DMS53 treated with DMSO at 0.1 percent for 48 hours (cell line): ENCODE results near the gene UBAC1.
"Not testable (repeated sequence)": the region's sequence is repeated elsewhere in the genome, so short reads cannot be mapped to it uniquely, and the experiment has no call there.

Source experiments
- DNase-seq: peaks from one replicate; lab custom pipeline; 2025; ENCODE audit not compliant: unreplicated experiment; lab: John Stamatoyannopoulos, UW

The UBAC1 gene

GRCh38 chr9:135924628-135925338, 36.4 kb downstream of the UBAC1 start:
- DNase-seq = no peak

GRCh38 chr9:135923508-135923907, 37.7 kb downstream of the UBAC1 start:
- no peak for DNase-seq

GRCh38 chr9:135921749-135922310, 39.3 kb downstream of the UBAC1 start:
- no peak for DNase-seq

GRCh38 chr9:135920973-135921585, 40.1 kb downstream of the UBAC1 start:
- DNase-seq = no peak

DNA sequence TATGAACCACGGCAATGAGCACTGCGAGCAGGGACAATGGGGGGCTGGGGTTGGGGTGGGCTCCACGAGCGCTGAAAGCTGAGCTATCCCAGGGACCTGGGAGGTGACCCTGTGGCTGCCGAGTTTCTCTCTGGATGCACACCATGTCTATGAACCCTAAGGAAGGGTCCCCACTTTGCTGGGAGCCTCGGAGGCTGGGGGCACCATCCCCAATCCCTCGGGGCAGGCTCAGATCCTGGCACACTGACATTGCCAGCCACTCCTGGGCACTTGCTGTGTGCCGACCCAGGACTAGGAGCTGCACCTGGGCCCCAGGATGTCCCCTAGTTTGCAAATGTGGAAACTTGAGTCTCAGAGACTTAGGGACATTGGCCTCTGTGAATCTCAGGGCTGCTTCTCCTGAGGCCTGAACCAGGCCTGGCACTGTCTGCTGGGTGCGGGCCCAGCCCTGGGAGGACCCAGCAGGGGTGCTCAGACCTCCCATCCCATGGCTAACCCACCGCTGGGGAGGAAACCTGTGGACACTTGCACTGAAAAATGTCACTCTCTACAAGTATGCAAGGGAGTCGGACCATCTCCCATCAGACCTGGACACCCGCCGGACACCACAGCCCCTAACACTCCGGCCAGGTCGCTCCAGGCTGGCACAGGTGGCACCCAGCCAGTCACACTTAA, 40.8 kb downstream of the UBAC1 start:
- DNase-seq = no peak

GRCh38 chr9:135919318-135919890, 41.8 kb downstream of the UBAC1 start:
- no peak for DNase-seq

DNA sequence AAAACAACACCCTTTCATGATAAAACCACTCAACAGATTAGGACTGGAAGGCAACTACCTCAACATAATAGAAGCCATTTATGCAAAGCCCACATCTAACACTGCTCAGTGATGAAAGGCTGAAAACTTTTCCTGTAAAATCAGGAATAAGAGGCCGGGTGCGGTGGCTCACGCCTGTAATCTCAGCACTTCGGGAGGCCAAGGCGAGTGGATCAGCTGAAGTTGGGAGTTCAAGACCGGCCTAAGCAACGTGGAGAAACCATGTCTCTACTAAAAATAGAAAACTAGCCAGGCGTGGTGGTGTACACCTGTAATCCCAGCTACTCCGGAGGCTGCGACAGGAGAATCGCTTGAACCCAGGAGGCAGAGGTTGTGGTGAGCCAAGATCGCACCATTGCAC, 44.9 kb downstream of the UBAC1 start:
- DNase-seq = not testable (repeated sequence)

- DNase-seq = no peak
These were observed 46.3 kb downstream of the UBAC1 start for GRCh38 chr9:135914921-135915320.

- DNase-seq = not testable (repeated sequence)
These were observed 49.9 kb downstream of the UBAC1 start for GRCh38 chr9:135911233-135911632.

GRCh38 chr9:135910757-135911156, 50.4 kb downstream of the UBAC1 start:
- no peak for DNase-seq

GRCh38 chr9:135910216-135910615, 51.0 kb downstream of the UBAC1 start:
- DNase-seq = no peak

DNA sequence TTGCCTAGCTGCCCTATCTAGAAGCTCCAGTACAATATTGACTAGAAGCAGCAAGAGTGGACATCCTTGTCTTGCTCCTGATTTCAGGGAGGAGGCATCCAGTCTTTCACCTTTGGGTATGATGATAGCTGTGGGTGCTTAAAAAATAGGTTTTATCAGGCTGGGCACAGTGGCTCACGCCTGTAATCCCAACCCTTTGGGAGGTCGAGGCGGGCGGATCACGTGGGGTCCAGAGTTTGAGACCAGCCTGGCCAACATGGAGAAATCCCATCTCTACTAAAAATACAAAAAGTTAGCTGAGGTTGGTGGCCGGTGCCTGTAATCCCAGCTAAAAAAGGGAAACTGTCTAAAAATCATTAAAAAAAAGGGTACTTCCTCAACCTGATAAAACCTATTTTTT, 51.8 kb downstream of the UBAC1 start:
- no peak for DNase-seq

GRCh38 chr9:135908754-135909204, 52.4 kb downstream of the UBAC1 start:
- no peak for DNase-seq

GRCh38 chr9:135908093-135908753, 53.0 kb downstream of the UBAC1 start:
- DNase-seq = no peak

DNA sequence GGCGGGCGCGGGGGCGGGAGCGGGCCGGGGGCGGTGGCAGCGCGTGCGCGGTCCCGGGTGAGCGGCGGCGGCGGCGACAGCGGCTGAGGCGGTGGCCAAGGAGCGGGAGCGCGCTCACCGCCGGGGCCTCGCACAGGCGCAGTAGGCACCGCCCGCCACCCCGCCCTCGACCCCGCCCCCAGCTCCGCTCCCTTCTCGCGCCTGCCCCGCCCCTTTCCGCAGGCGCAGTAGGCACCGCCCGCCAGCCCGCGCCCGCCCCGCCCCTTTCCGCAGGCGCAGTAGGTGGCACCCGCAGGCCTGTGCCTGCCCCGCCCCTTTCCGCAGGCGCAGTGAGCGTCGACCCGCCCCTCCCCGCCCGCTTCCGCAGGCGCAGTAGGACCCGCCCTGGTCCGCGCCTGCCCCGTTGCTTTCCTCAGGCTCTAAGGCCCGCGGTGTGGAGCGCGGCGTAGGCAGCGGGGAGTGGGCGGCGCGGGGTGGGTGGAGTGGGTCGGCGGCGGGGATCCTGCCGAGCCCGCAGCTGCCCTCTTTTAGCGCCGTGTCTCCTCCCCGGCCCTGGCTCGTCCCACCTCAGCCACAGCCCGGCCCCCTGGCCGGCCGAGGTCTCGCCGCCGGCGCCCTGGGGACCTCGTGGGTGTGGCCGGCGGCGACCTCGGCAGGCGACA, 53.6 kb downstream of the UBAC1 start, which contains the start of gene CAMSAP1:
Gene CAMSAP1 (minus strand): TSS at position 116 of the 662 bp plus-strand sequence. CDS start 387 bp downstream, outside the sequence.
- DNase-seq = peak; percentile 77

DNA sequence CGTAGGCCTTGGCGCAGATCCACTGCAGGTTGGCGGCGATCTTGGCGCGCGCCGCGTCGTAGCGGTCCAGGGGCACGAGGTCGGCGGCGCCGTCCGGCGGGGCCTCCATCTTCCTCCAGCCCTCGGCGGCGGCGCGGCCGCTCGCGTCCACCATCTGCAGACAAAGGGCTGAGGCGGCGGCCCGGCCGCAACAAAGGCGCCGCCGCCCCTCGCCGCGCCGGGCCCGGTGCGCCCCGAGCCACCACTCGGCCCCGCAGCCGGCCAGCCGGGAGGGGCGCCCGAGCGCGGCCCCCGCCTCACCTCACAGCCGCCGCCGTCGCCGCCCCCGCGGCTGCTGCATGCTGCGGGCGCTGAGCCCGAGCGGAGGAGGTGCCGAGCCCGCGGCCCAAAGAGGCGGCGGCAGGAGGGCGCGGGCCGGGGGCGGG, 54.2 kb downstream of the UBAC1 start:
- DNase-seq = peak; percentile 7

- DNase-seq = peak; percentile 14
These were observed 54.7 kb downstream of the UBAC1 start for GRCh38 chr9:135906291-135907005.

DNA sequence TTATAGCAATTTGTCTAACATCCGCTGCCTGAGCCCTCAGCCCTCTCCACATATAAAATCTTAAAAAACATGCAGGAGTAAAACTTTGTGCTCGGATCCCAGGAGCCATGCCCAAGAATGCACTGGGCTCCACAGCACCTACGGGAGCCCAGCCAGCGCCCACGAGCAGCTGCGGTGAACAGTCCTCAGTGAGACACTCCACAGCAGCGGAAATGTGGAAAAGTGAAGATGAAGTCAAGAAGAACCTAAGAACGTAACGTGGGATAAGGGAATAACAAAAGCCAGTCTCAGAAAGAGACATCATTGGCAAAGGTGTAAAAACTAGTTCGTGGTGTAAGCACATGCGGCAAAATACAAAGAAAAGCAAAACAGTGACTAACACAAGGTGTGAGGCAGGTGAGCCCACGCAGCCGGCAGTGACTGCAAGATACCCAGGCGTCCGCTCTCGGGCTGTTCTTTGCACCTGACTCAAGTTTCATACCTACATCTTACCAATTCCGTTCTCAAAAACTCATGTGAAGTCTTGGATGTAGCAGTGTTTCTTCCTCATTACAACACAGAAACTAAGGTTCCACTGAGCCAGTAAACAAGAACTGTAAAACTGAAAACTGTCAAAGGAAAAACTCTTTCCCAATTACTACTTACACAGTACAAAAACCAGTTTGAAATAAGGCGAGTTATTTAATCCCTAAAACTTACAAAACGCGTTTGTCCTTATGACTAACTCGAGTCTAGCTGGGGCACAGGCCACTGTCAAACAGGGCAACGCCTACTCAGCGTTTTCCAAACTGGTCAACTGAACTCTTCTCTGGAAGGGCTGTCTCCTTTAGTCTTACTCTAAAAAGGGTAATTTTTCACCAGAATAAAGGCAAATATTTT, 55.6 kb downstream of the UBAC1 start:
- DNase-seq = no peak
